ENCODE results near the gene FAM83D. TPM values are rescaled to one million over a fixed set of nuclear protein-coding genes. Genes with fewer than 3 reads are reported as not detected.

FAM83D gene
- total RNA-seq, 4 donors from 2014 or later: 8.7 to 17.4 (median 14.0) TPM

DNA sequence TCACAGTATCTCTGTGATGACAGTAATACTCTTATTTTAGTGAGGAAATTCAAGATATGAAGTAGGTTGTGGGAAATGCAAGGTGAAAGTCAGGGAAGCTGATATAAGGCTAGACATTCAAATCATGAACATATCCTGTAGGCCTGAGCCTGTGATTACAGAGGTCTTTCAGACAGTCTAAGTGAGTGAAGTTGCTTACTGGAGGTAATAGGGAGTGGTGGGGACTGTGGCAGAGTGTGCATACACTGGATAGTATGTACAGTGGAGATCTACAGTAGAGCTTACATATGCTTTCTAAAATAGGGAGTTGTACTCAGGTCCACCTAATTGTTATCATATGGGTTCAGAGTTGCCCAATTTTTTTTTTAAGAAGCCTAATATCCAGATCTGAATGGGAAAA, 39.0 kb downstream of the FAM83D start:
- H3K4me3 ChIP-seq (ENCODE audit: low read depth, poor library complexity, severe bottlenecking): no peak overlapping the region
- TF ChIP-seq, protein P1, sequence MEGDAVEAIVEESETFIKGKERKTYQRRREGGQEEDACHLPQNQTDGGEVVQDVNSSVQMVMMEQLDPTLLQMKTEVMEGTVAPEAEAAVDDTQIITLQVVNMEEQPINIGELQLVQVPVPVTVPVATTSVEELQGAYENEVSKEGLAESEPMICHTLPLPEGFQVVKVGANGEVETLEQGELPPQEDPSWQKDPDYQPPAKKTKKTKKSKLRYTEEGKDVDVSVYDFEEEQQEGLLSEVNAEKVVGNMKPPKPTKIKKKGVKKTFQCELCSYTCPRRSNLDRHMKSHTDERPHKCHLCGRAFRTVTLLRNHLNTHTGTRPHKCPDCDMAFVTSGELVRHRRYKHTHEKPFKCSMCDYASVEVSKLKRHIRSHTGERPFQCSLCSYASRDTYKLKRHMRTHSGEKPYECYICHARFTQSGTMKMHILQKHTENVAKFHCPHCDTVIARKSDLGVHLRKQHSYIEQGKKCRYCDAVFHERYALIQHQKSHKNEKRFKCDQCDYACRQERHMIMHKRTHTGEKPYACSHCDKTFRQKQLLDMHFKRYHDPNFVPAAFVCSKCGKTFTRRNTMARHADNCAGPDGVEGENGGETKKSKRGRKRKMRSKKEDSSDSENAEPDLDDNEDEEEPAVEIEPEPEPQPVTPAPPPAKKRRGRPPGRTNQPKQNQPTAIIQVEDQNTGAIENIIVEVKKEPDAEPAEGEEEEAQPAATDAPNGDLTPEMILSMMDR (IDR thresholded peaks at IDR 0.05): no peak
- no peak for TF ChIP-seq POLR2A (IDR thresholded peaks at IDR 0.05)
- no peak for DNase-seq (ENCODE audit: low spot score in 2 of 2)
- intact Hi-C loops (cut with DNase I; ENCODE audit: low total_unique reads): no loop called here

DNA sequence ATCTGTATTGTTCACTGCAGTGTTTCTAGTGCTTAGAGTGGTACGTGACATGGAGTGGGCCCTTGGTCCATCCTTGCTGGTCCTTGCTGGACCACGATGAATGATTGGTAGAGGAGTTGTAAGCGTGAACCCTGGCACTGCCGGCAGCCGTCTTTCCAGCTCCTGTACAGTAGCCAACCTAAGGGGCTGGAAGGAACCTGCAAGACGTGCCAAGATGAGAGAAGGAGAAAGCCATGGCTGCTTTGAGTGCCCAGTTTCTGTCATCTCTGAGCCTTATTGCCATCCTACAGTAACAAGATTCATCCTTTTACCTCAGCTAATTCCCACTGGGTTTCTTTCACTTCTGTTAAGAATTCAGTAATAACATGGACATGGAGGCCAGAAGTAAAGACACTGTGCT, 41.9 kb downstream of the FAM83D start:
- H3K4me3 ChIP-seq (ENCODE audit: low read depth, poor library complexity, severe bottlenecking): no peak overlapping the region
- 87% methylated on average over 6 of the region's 6 CpGs for WGBS, 2 donors
- no peak for TF ChIP-seq POLR2A (IDR thresholded peaks at IDR 0.05)
- TF ChIP-seq, protein P1 (IDR thresholded peaks at IDR 0.05): no peak
- intact Hi-C loops (cut with DNase I; ENCODE audit: low total_unique reads): no loop called here
- DNase-seq (ENCODE audit: low spot score in 2 of 2): no peak

- 75% methylated on average over 4 of the region's 4 CpGs for WGBS, 2 donors
- intact Hi-C loops (cut with DNase I; ENCODE audit: low total_unique reads): no loop called here
- TF ChIP-seq POLR2A (IDR thresholded peaks at IDR 0.05): no peak
- TF ChIP-seq, protein P1 (IDR thresholded peaks at IDR 0.05): no peak
- H3K4me3 ChIP-seq (ENCODE audit: low read depth, poor library complexity, severe bottlenecking): no peak overlapping the region
- no peak for DNase-seq (ENCODE audit: low spot score in 2 of 2)
Observed at GRCh38 chr20:38969708-38970107, 43.5 kb downstream of the FAM83D start.

DNA sequence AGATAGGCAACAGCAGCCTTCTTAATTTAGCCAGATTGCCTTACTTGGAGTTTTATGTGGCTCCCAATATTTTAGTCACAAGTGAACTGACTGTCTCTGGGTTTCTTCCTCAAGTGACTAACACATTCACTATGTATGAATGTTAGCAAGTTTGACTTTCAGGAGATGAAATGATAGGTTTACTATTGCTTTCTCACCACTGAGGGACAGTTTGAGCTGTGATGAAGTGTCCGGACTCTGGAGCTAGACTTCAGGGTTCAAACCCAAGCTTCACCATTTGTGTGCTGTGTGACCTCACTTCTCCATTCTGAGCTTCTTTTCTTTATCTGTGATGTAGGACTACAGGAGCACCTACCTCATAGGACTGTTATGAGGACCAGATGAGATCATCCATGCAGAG, 44.1 kb downstream of the FAM83D start:
- 96 to 100% methylated on average over 1 of the region's 1 CpG for WGBS, 2 donors
- no peak for DNase-seq (ENCODE audit: low spot score in 2 of 2)
- intact Hi-C loops (cut with DNase I; ENCODE audit: low total_unique reads): no loop called here
- TF ChIP-seq POLR2A (IDR thresholded peaks at IDR 0.05): no peak
- TF ChIP-seq, protein P1 (IDR thresholded peaks at IDR 0.05): no peak
- H3K4me3 ChIP-seq (ENCODE audit: low read depth, poor library complexity, severe bottlenecking): no peak overlapping the region

GRCh38 chr20:38973107-38973506, 46.9 kb downstream of the FAM83D start:
- intact Hi-C loops (cut with DNase I; ENCODE audit: low total_unique reads): no loop called here
- DNase-seq (ENCODE audit: low spot score in 2 of 2): no peak
- TF ChIP-seq, protein P1 (IDR thresholded peaks at IDR 0.05): no peak
- no peak overlapping the region for H3K4me3 ChIP-seq (ENCODE audit: low read depth, poor library complexity, severe bottlenecking)

- H3K4me3 ChIP-seq (ENCODE audit: low read depth, poor library complexity, severe bottlenecking): no peak overlapping the region
- no peak for DNase-seq (ENCODE audit: low spot score in 2 of 2)
- TF ChIP-seq POLR2A (IDR thresholded peaks at IDR 0.05): no peak
- TF ChIP-seq, protein P1 (IDR thresholded peaks at IDR 0.05): no peak
- intact Hi-C loops (cut with DNase I; ENCODE audit: low total_unique reads): no loop called here
- WGBS, 2 donors: 54 to 70% methylated on average over 5 of the region's 5 CpGs
Observed at GRCh38 chr20:38973645-38974044, 47.4 kb downstream of the FAM83D start.
